Renal cortex interstitium (tissue), 11 donors: ENCODE data around the gene PARVB. TPM values are rescaled to one million over a fixed set of nuclear protein-coding genes. Genes with fewer than 3 reads are reported as not detected.

Experiments used
- DNase-seq, 11 donors: peaks; one replicate each; pipeline ENCODE4 v3.0.0-alpha.2; 2013; ENCODE audit warnings: low read depth in 9 of 11, low spot score in 4 of 11; ENCODE audit errors: extremely low read depth in 1 of 11
- polyA plus RNA-seq, 3 donors: library from polyadenylated mRNA; unstranded; fragments of 120-200 nt; gene quantifications; one replicate each; pipeline ENCODE4 v1.2.1, GENCODE V29; 2013; ENCODE audit not compliant: insufficient read length in 3 of 3

PARVB gene
- polyA plus RNA-seq, 3 donors, result 16.2 to 21.7 (median 20.2) TPM

DNA sequence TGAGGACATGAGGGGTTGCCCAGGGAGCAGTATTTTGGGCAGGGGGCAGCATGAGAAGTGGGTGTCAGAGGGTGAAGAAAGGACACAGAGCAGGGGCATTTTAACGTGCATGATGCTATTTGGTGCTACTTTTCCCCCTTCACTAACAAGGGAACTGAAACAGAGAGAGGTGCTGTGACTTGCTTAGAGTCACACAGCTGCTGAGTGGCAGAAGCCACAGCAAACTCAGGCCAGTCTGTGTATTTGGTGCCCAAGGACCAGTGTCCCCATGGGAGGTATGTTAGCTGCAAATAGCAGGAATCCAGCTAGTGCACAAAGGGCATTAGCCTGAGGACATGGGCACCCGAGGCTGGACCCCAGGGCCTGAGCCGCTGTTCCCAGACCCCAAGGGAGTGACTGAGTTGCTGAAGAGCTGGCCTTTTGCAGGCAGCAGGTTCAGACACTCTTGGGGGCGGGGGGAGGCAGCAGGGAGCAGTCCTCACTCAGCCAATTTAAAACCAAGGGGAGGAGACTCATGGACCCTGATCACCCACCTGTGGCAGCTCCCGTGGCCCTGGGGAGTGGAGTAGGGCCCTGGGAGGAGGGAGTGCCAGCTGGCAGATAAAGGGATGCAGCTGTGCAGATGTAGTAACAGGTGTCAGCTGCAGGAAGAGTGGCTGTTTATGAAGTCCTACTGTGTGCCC is 171.2 kb downstream of the PARVB start:
- no peak for DNase-seq

DNA sequence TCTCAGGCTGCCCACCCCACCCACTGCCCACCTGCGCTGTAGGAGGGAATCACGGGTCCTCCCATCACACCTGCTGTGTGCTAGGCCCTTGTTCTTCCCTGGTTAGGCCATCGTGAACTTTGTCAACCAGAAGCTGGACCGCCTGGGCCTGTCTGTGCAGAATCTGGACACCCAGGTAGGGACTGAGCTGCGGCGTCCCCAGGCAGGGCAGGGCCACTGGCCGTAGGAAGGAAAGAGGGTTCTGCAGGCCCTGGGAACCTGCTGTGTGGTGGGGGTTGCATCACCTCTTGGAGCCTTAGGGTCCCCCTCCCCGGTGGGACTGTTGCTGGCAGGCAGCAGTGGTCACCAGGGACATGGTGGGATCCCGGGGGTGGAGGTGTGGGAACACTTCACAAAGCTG is 172.1 kb downstream of the PARVB start:
- DNase-seq, result no peak

DNA sequence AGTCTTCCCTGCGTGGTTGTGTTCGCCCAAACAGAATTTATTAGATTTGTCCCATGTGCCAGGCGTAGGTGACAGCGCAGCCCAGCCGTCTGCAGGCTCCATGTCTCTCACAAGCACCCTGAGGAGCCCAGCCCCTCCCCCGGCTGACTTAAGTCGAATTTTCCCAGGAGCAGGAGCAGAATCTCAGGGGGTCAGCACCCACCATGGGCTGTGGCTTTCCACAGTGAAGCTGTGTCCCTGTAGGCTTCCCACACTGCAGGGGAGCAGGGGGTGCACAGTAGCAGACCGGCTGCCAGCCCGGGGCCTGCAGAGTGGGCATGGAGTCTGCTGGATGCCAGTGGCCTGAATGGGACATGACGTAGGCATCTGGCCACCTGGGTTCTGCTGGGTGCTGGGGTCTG is 172.6 kb downstream of the PARVB start:
- no peak for DNase-seq

DNA sequence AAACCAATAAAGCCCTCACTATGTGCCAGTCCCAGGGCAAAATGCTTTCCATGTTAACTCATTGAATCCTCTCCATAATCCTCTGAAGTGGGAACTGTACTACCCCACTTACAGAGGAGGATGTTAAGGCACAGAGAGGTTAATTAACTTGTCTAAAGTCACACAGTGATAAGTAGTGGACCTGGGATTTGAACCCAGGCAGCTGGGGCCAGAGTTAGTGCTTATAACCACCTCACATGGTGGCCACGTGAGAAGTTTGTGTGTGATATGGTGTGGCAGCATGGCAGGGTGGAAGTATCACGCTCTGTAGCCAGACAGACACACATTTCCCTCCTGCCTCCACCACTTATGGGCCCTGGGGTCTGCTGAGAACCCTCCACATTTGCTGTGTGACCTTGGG is 173.2 kb downstream of the PARVB start:
- no peak for DNase-seq

DNA sequence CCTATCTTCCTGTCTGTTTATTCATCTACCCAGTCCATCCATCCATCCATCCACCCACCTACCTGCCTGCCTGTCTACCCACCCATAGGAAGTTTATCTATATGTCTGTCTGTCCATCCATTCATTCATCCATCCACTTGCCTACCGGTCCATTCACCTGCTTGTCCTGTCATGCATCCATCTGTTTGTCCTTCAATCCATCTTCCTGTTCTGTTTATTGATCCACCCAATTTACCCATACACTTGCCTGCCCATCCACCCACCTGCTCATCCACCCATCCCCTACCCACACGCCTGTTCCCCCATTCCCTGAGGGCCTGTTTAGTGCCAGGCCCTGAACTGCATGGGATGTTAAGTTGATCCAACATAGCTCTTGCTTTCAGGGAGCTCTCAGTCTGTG is 175.1 kb downstream of the PARVB start:
- DNase-seq, result no peak

DNA sequence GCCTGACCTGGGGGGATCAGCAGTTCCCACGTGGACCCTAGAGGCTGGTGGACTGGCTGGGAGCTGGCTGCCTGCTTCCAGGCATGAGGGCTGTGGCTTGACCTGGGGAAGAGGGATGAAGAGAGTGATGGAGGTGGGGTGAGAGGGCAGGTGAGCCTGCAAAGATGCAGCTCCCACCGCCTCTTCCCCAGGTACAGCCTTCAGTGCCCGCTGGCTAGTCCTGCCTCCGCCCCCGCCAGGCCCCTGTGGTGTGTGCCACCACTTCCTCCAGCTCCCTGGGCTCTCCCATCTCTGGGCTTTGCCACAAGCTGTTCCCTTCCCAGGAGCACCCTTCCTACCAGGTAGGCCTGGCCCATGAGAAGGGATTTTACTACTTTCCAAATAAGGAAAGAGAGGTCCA is 175.8 kb downstream of the PARVB start:
- DNase-seq, result no peak

DNA sequence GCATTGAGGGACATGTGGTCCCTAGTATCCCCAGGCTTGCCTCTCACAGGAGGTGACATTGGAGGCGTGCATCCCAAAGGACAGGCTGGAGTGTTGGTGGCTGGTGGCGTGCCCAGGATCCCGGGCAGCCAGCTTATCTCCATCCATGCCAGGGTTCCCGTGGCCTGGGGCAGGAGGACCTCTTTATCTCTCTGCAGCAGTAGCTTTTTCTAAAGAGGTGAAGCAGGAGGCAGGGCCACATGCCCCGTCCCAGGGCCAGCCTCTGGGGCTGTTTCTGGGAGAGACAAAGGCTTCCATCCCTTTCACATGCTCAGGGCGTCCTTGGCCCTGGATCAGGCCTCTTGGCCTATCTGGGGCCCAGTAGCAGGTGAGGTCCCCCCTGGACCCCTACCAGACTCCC is 176.3 kb downstream of the PARVB start:
- no peak for DNase-seq

DNA sequence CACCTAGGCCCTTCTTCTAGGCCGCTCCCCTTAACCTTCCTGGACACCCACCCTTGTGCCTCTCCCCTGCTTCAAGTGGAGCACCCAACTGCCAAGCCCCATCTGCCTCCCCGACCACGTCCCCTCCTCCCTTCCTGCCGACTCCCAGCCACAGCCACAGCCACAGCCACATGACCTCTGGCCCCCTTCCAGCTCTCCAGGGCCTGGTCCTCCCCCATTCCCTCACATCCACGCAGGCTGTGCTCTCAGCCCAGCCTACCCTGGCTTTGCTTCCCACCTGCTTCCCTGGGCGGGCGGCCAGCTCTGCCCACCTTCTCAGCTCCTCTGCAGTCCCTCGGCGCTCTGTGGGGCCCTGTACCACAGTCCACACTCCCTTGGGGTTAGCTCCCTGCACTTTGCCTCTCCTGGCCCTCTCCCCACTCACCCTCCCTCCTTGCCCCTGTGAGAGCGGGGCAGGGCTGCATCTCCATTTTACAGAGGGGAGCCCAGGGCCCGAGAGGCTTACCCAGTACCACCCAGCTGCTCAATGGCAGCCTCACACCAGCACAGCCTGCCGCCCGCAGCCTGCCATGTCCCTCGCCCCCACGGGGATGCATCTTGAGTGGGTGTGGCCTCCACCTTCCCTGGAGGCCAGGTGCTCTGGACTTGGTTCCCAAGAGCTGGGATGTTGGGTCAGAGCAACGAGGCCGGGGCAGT is 176.9 kb downstream of the PARVB start:
- no peak for DNase-seq

DNA sequence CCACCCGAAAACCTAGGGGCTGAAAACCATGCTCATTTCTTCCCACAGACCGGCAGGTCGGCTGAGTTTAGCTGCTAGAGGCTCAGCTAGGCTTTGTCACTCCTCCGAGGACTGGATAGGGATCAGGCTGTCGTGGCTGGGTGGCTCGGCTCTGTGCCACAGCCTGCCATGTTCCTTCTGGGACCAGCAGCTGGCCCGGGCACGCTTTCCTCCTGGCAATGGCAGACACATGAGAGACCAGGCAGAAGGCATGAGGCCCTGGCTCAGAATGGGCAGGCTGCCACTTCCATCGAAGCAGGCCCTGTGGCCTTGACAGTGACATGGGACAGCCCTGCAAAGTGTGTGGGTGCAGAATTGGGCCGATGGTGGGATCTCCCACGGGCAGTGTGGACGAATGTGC is 177.6 kb downstream of the PARVB start:
- DNase-seq, result no peak

DNA sequence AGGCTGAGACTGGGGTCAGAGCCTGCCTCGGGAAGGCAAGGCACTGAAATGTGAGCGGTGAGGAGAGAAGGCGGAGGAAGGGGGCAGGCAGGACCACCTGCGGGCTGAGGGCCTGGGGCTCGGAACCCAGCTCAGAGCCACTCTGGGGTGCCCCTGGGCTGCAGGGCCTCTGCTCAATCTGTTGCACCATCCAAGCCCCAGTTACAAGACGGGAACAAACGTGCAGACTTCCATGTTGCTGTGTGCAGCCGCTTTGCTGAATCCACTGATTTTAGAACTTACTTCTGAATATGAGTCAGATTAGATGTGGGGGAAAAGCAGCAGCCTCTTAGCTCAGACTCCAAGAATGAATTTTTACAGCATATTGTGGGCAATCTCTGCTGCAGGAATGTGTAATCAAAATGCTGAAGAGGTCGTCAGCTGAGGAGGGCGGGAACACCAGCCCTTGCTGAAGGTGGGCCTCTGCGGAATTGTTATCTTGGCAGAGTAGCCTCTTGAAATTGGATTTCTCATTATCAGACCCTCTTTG is 178.2 kb downstream of the PARVB start:
- no peak for DNase-seq

DNA sequence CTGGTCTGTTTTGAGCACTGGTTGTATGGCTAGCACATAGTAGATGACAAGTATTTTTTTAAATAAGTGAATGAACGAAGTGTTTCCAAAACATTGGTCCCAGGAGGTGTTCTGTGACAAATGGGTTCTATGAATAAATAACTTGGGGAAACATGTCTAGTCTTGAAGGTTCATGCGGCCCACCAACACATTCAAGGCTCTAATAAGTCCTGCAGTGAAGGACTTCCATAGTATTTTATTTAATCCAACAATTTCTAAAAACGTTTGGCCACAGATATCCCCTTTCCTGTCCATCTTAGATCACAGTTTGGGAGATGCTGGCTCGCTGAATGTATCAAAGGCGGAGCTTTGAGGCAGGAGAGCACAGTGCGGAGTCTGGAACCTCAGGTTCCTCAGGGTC is 179.1 kb downstream of the PARVB start:
- DNase-seq, result no peak

DNA sequence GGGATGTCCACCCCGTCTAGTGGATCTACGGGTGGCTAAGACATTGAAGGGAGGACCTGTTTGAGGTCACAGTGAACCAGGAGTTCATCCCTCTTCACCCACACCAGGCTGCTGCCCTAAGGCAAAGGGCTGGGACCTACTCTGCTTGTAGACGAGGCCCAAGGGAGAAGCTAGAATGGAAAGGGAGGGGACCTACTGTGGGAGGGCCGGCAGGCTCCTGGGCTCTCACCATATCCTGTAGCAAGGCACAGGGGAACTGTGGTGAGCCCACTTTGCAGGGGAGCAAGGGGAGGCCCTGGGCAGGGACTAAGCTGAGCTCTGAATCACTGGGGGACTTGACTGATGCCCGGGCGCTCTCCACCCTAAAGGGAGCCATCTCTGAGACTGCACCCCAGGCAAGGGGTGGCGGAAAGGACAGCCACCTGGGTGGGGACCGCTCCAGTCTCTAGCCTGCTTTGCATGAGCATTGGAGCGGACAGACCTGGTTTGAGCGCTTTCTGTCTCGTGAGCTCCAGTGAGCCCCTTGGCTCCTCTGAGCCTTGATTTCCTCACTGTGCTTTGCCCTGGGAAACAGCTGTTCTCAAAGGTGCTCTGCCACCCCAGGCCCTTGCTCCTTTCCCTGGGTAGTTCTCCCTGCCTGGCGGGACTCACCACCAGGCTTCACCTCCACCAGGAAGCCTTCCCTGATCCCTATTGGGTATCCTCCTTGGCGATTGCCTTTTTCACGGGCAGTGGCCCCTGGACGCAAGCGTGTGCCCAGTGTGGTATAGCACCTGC is 180.8 kb downstream of the PARVB start:
- no peak for DNase-seq

DNA sequence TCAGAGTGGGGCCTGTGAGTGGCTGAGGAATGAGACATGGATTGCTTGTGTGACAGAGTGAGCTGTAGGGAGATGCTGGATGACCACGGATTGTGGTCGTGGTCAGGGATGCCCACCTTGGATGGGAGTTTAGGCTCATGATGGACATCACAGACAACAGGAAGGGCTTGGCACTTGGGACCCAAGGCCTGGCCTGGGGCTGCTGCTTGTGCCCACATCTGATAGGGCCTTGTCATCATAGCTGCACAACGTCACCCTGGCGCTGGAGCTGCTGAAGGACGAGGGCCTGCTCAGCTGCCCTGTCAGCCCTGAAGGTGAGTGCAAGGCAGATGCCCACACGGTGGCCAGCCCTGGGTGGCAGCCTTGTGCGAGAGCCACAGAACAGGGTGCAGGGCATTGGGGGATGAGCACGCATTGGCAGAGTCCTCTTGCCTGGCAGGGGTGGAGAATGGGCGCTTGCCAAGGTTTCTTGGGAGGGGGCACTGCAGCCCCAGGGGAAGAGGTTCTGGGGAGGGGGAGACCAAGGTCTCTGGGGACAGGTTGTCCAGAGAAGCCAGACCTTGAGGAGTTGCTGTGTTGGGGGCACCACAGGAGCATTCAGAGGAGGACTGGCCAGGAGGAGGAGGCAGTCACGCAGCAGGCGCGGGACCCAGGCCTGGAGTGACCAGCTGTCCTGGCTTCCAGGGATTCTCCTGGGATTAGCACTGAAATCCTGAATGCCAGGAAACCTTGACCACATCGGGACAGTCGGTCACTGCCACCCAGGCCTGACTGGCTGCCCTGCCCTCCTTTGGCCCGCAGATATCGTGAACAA is 181.6 kb downstream of the PARVB start:
- DNase-seq, result no peak

DNA sequence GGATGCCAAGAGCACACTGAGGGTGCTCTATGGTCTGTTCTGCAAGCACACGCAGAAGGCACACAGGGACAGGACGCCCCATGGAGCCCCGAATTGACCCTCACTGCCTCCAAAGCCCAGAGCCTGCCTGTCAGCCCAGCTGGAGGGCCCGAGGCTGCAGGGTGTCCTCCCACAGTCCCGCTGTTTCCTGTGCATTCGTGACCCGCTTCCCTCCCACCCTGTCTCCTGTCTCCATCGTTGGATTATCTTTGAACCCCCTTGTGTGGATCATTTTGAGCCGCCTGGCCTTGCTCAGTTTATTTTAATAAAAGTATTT is 182.2 kb downstream of the PARVB start:
- no peak for DNase-seq

DNA sequence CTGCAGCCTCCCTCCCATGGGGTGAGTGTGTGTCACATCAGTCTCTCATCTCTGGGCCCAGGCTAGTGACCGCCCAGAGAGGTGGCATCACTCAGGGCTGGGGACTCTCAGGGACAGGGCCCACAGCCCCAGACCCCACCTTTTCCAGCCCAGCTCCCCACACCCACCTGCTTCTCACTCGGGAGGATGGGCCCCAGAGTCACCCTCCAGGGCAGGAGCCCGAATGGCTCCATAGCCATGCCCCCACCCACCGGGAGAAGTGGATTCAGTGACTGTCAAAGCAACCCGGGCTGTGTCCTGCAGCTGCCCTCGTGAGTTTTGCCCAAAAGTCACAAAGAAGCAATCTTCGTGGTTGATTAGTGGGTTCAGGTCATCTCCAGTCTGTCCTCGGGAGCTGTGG is 182.6 kb downstream of the PARVB start:
- DNase-seq, result no peak

DNA sequence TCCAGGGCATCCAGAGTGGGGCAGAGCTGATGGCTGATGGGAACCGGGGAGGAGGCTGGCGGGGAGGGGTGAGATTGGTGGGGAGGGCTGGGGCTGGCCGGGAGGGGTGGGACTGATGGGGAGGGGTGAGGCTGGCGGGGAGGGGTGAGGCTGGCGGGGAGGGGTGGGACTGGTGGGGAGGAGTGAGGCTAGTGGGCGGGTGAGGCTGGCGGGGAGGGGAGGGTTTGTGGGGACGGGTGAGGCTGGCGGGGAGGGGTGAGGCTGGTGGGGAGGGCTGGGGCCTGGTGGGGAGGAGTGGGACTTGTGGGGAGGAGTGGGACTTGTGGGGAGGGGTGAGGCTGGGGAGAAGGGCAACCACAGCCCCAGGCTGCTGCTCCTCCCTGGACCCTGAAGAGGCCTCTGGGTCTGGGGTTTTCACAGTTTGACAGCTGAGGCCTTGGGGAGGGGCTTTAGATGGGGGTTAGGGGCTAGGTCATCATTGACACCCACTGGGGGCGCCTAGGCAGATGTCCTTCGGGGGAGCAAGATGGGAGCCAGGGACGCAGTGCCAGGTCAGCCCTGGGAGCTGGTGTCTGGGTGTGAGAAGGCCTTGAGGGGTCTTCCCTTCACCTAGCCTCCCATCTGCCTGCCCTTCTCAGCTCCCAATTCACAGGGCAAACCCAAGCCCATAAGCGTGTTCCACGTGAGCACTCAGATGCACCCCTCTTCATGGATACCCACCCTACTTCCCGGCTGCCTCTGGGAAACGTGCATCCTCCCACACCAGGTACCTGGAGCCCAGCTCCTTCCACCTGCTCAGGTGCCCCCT is 183.3 kb downstream of the PARVB start:
- no peak for DNase-seq

DNA sequence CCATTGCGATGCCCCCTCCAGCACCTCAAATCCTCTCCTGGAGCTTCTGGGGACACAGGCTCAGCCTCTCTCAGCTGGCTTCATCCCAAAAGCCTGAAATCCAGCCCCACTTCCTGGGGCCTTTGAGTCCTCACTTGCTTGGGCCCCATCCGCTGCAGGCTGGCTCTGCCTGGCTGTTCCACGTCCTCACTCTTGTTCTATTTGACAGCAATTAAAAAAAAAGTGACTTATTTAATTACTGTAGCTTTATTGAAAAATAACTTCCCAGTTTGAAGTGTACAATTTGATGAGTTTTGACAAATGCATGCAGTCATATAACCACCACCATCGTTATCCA is 183.8 kb downstream of the PARVB start:
- no peak for DNase-seq

DNA sequence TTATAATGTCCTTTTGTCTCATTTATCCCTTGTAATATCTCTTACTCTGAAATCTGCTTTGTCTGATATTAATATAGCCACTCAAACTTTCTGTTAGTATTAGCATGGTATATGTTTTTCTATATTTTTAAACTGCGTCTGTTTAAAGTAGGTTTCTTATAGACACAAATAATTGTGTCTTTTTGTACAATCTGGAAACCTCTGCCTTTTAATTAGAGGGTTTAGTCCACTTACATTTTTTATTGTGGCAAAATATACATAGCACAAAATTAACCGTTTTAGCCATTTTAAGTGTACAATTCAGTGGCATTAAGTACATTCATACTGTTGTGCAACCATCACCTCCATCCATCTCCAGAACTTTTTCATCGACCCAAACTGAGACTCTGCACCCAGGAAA is 185.2 kb downstream of the PARVB start:
- no peak for DNase-seq

DNA sequence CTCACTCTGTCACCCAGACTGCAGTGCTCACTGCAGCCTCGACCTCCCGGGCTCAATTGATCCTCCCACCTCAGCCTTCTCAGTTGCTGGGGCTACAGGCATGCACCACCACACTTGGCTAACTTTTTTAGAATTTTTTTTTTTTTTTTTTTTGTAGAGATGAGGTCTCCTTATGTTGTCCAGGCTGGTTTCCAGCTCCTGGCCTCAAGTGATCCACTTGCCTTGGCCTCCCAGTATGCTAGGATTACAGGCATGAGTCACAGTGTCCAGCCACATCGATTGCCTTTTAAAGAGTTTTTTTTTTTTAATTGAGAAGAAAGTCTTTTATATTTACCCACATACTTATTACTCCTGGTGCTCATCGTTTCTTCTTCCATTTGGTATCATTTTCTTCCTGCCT is 186.6 kb downstream of the PARVB start:
- no peak for DNase-seq
